Measurements from ENCODE around the gene BIN2.
"Not testable (repeated sequence)": the region's sequence is repeated elsewhere in the genome, so short reads cannot be mapped to it uniquely, and the experiment has no call there.

The BIN2 gene

DNA sequence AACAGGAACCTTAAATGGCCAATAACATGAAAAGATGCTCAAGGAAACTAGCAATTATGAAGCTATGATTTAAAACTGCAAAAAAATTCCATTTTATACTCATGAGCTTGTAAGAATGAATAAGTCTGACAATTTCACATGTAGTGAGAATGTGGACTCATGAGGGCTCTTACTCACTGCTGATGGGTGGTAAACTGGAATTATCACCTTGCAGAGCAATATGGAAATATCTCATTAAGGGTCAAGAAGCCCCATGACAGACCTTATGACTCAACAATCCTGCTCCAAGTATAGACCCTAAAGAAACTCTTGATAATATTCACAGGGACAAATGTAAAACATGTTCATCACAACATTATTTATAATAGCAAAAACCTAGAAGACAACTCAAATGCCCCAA is 30.3 kb downstream of the BIN2 start:
- no peak overlapping the region for H3K4me3 ChIP-seq (ENCODE audit: low read length)
- DNase-seq (ENCODE audit: low read depth), result no peak
- TF ChIP-seq, protein P1, sequence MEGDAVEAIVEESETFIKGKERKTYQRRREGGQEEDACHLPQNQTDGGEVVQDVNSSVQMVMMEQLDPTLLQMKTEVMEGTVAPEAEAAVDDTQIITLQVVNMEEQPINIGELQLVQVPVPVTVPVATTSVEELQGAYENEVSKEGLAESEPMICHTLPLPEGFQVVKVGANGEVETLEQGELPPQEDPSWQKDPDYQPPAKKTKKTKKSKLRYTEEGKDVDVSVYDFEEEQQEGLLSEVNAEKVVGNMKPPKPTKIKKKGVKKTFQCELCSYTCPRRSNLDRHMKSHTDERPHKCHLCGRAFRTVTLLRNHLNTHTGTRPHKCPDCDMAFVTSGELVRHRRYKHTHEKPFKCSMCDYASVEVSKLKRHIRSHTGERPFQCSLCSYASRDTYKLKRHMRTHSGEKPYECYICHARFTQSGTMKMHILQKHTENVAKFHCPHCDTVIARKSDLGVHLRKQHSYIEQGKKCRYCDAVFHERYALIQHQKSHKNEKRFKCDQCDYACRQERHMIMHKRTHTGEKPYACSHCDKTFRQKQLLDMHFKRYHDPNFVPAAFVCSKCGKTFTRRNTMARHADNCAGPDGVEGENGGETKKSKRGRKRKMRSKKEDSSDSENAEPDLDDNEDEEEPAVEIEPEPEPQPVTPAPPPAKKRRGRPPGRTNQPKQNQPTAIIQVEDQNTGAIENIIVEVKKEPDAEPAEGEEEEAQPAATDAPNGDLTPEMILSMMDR (conservative IDR thresholded peaks at IDR 0.05; ENCODE audit: low read length), result no peak

DNA sequence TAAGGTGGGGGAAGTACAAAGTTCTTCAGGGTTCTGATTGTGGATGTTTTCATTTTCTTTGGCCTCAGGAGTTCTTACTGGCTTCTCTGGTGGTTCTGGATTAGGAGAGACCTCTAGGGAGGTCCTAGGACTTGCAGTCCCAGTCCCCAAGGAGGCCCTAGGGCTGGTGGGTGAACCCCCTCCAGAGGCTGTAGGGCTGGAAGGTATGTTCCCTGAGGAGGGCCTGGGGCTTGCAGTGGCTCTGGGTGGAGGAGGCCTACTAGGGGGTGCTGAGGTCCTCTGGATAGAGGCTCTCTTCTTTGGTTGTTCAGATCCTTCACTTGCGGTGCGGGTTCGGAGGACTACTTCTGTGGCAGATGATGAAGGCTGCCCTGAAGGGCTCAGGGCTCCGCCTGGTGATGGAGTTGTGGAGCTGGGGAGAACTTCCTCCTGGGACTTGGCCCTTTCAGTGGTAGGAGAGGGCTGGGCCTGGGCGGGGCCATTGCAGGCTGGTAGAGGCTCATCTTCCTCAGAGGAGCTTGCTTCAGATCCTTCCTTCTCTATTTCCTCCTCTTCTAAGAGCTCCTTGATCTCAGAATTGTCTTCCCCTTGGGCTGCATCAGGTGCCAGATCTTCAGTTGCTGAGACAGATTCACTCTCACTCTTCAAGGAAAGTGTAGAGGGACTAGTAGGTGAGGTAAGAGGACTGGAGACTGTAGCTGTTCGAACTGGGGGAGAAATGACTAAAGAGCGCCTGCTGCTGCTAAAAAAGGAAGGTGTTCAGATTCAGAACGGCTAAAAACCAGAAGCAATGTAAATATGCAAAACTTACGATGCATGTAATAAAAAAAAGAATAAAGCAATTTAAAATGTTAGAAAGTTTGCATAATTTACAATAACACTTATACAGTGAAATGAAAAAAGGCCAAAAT is 32.1 kb downstream of the BIN2 start:
- not testable (repeated sequence) for DNase-seq (ENCODE audit: low read depth); H3K4me3 ChIP-seq (ENCODE audit: low read length)

GRCh38 chr12:51285843-51286242 is 38.1 kb downstream of the BIN2 start:
- no peak for DNase-seq (ENCODE audit: low read depth)
- TF ChIP-seq, protein P1 (conservative IDR thresholded peaks at IDR 0.05; ENCODE audit: low read length), result no peak
- no peak overlapping the region for H3K4me3 ChIP-seq (ENCODE audit: low read length)

- H3K4me3 ChIP-seq (ENCODE audit: low read length), result no peak overlapping the region
- TF ChIP-seq, protein P1 (conservative IDR thresholded peaks at IDR 0.05; ENCODE audit: low read length), result no peak
- peak; percentile 76 for DNase-seq (ENCODE audit: low read depth)
Observed at GRCh38 chr12:51281202-51281924, 42.6 kb downstream of the BIN2 start.

- H3K4me3 ChIP-seq (ENCODE audit: low read length), result no peak overlapping the region
- TF ChIP-seq, protein P1 (conservative IDR thresholded peaks at IDR 0.05; ENCODE audit: low read length), result no peak
- DNase-seq (ENCODE audit: low read depth), result no peak
Observed at GRCh38 chr12:51275088-51275487, 48.9 kb downstream of the BIN2 start.

- not testable (repeated sequence) for DNase-seq (ENCODE audit: low read depth); H3K4me3 ChIP-seq (ENCODE audit: low read length)
Observed at GRCh38 chr12:51272810-51273209, 51.2 kb downstream of the BIN2 start.

GRCh38 chr12:51270951-51271518 is 52.9 kb downstream of the BIN2 start:
- TF ChIP-seq, protein P1 (conservative IDR thresholded peaks at IDR 0.05; ENCODE audit: low read length), result no peak
- H3K4me3 ChIP-seq (ENCODE audit: low read length), result peak overlapping the region; percentile 79
- peak; percentile 81 for DNase-seq (ENCODE audit: low read depth)
